ENCODE data around the gene TENM4. TPM values are rescaled to one million over a fixed set of nuclear protein-coding genes. Genes with fewer than 3 reads are reported as not detected.

TENM4 gene
- total RNA-seq, result 112 TPM

DNA sequence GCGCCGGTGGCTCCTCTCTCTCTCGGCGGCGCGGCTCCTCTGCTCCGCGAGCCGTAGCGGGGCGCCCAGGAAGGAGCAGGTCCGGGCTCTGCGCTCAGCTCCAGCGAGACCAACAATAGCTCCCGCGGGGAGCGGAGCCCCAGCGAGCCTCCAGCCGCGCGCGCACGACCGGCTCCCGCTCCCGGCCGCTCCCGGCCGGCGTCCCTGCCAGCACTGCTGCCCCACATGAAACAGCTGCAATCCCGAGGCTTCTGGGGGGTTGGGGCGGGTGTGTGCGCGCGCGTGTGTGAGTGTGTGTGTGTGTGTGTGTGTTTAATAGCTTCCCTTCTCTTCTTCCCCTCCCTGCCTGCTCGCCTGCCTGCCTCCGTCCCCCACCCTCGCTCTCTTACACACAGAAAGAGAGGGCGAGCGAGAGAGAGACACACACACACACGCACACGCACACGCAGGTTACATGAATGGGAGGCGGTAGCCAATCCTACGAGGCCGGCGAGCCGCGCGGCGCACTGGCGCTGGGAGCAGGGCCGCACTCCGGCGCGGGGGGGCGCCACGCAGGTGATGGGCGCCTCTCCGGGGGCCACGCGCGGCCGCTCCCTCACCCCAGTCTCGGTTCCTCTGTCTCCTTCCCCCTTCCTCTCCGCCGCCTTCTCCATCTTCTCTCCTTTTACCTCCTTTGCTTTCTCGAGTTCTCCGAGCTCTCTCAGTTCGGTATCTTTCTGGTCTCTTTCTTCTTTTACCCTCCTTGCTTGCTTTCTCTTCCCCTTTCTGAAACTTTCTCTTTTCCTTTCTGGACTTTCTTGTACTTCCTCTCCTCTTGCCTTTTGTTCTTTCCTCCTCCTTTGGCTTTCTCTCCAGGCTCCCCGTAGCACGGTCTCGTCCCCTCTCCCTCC lies at the start of gene TENM4:
TSS of gene TENM4 (minus strand) at position 460 of the 890 bp plus-strand sequence. CDS start 371,086 bp downstream, outside the sequence.
- peak; percentile 82 for DNase-seq

DNA sequence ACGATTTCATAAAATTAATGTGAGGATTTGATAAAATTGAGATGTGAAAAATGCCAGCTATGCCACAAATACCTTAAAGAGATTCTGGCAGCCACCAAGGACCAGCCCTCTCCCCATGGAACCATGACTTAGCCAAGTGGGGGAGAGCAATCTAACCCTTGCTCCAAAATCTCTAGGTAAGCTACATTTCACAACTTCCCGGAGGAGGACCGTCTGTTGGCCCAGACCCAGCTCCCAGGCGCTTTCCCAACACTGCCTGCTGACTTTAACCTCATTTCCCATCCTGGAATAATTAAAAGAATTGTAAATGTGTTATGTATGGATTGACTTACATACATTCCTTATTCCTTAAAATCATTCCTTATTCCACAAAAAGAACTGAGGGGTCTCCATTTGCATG lies 47.5 kb upstream of the TENM4 start:
- no peak for DNase-seq

DNA sequence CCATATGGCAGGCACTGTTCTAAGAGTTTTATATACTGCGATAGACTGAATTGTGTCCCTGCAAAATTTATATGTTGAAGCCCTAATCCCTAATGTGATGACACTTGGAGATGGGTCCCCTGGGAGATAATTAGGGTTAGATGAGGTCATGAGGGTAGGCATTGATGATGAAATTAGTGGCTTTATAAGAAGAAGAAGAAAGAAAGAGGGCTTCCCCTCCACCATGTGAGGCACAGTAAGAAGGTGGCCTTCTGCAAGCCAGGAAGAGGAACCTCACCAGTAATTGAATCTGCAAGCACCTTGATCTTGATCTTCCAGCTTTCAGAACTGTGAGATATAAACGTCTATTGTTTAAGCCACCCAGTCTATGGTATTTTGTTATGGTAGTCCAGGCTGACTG lies 46.6 kb upstream of the TENM4 start:
- no peak for DNase-seq

DNA sequence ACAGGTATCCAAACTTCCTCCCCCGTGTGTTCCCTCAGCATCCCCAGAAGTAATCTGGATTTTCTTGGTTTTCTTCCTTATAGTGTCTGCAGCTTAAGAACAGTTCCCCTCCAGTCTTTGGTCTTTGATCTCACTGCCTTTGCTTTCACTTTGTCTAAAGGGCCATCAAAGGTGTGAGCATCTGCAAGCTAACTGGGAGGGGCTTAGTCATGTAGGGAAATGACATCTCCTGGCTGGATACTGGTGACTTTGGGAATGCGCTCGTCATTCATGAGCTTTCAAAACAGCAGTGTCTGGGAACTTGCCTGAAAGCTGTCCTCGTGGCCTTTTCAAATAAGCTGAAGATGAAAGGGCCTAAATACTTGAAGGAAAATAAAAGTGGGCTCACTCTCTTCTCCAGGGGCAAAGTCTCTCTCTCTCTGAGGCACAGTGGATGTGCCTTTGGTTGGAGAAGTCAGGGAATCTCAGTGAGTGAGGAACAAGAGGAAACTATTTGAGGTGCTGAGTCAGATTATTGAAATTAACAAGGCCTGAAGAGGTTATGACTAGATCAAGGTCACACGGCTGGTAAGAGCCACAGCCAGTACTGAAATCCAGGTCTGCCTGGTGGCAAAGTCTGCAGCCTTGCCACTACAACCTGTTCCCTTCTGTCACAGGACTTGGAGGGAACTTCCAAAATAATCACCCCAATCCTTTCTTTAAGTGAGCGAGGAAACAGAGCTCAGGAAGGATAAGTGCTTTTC lies 45.6 kb upstream of the TENM4 start:
- no peak for DNase-seq

DNA sequence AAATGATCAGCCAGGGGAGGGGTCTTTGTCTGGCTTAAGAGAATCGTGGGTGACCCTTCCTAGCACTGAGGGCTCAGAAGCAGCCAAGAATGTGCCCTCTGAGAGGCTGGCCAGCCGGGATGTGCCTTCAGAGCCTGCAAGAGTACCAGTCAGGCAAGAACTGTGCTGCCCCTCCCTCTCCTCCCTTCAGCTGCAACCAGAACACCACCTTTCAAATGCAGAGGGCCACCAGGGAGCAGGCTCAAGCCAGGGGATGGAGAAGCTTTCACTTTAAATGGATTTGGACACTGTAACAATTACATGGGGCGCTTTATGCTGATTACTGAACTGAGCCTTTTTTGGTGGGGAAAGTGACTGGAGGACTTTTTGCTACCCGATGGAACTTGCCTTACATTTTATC lies 44.9 kb upstream of the TENM4 start:
- DNase-seq, result no peak

DNA sequence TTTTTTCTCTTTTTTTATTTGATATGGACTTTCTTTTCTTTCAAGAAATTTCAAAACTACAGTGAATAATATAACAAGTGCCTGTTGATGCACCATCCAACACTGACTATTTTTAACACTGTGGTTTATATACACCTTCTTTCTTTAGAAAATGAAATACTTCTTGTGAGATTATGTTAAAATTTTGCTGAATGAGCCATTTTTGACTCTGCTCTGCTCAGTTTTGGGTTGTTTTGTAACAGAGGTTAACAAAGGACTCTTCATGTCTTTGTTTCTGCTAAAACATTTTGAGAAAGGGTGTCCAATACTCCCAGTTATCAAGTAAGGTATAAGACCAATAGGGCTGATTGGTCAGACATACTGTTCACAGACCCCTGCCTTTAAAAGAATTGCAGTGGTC lies 44.0 kb upstream of the TENM4 start:
- DNase-seq, result no peak

DNA sequence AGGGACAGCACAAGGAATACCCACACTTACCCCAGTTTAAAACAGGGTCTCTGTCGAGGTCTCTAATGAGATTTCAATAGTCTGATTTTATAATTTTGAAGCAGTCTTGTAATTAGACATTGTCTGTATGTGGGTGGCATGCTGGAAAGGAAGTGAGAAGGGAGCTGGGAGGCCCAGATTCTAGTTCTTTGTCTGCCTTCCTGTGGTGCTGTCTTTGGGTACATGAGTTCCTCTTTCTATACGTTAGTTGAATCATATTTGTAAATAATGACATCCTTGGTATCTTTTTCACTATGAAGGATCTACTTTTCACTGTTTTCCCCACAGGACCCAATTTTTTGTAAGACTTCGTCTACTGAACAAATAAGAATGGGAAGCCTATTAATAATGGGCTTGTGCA lies 42.0 kb upstream of the TENM4 start:
- no peak for DNase-seq

DNA sequence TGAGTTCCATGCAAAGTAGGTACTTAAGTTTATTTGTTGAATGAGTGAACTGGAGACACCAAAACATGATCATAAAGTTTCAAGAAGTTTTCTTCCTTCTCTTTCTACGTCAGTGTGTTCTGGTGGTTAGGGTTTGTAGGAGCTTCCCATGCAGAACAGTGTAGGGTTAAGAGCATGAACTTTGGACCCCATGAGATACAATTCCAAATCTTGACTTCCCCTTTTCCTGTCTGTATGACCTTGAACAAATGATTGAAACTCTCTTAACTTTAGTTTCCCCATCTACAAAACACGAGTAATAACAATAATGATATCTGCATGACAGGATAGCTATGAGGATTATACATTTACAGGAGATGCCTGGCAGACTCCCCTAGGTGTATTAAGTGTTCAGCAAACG lies 41.0 kb upstream of the TENM4 start:
- no peak for DNase-seq

DNA sequence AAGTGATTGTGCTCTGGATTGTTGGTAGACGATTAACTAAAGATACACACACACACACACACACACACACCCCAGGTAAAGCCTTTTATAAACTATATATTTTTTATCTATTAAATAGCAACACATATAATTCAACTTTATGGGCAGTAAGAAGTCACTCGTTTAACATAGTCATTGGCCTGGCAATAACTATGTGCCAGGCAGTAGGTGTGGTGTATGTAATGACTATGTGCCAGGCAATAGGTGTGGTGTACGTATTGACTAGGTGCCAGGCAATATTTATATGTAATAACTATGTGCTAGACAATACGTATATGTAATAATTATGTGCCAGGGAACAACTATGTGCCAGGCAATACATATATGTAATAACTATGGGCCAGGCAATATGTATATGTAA lies 40.0 kb upstream of the TENM4 start:
- no peak for DNase-seq

DNA sequence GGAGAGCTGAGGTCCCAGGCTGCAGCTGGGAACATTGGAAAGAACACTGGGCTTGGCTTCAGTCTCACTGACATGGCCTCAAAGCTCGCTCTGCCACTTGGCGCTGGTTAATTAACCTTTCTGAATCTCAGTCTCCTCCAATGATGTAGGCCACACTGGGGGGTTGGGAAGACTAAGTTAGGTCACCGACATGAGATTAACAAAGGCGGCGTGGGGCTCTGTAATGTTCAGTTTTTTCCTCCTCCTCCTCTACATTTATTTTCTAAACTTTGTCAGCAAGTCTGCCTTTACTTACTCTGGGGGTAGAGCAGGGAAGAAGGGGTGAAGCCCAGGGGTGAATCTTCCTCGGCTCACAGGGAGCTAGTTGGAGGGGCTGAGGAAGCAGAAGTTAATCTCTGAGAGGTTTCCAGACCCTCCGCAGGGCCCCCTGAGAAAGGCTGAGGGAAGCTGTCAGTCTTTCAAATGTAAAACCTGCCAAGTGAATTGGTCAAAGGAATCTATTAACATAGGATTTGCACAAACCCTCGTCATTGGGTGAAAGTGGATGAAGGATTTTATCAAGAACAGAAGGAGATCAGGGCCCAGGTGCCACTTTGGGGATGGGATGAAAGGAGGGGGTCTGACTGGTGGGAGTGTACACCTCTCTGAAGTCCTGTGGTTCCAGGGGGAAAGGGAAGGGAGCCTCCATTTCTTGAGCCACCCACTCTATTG lies 32.1 kb upstream of the TENM4 start:
- DNase-seq, result no peak

DNA sequence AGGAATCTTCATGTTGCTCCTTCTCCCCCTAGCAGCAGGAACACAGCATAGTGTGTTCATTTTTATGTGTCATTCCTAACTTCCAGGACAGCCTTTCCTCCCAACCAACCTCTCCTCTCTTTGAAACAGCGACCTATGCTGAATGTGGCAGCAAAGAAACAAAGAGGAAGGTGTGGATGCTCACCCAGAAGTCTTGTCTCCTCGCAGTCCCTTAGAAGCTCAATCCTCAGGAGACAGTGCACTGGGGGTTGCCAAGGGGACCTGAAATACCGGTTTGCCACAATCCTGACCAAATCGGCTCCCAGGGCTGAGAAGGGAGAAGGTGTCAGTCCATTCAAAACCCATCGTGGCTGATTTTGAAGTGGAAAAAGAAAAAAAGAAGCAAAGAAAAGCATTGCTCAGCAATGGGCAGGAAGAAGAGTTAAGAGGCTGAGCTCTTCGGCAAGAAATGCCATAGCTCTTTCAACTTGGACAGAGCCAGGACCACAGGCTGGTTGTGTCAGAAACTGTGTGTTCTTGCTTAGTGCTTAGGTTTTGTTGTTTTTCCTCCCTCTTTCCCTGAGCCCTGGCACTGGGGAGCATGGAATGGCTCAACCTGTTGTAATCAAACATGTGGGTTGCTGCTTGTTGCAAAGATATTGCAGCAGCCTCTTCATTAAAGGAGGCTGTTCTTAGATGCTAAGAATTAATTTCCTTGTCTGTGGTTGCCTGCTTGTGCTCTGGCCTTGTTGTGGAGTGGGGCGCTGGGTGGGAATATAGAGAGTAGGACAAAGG lies 30.4 kb upstream of the TENM4 start:
- DNase-seq, result no peak

DNA sequence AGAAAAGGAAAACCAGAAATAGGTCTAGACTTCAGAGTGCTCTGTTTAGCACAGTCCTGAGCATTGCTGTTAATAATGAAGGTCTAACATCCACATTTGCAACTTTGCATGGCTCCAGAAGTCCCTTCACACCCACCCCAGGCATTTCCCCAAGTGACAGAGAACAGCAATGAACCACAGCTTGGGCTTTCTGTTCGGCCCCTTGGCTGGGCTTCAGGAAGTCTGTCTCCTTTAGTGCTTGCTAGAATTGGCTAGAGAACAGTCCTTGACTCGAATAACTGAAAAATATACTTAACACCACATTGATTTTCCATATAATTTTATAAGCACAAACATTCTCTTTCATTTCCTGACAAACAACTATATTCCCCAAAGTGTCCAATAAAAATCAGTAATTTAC lies 29.3 kb upstream of the TENM4 start:
- no peak for DNase-seq

DNA sequence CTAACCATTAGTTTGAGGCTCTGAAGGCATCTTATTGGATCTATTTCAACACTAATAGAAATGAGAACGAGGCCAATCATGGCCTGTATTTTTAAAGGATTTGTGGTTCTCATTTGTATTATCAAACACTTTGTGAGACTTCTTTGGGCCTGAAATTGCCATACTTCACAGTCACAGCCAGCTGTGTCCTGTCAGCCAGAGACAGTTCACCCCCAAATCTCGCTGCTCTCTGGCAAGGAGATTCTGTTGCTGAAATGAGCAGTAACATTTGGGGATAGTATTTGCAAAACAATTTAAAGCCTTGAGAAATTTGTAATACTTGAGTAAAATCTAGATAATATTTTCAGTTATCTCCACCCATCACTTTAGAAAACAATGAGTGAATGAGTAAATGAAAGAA lies 26.9 kb upstream of the TENM4 start:
- DNase-seq, result no peak

DNA sequence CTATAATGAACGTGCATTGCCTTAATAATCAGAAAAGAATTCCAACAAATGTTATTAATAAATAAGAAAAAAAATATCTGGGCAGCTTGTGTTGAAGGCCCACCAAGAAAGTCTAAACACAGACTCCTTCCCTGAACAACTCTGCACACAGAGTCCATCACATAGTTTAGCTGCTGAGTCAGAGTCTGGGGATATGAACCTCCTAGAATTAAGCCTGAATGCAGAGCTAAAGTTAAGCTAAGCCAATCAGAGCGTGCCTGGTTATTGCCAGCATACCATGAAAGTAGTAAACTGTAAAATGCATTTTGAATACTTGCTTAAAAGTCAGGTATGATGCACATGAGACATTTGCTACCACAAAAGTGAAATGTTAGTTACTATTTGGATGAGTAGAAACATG lies 25.6 kb upstream of the TENM4 start:
- no peak for DNase-seq

DNA sequence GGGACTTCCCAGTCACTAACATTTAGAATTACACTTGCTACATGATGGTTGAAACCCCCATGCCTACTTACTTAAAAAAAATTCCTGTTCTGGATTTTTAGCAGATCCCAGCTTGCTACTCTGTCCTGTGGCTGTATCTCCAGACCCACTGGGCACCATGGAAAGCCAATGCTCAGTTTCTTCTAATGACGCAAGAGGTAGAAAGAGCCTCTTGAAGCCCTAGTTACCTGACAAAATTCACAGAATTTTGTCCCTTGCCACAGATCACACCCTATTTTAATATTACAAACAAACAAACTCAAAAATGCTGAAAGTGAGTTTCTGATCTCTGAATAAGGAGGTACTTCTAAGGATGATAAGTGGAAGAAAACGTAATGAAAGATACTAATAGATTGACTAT lies 24.3 kb upstream of the TENM4 start:
- DNase-seq, result no peak

DNA sequence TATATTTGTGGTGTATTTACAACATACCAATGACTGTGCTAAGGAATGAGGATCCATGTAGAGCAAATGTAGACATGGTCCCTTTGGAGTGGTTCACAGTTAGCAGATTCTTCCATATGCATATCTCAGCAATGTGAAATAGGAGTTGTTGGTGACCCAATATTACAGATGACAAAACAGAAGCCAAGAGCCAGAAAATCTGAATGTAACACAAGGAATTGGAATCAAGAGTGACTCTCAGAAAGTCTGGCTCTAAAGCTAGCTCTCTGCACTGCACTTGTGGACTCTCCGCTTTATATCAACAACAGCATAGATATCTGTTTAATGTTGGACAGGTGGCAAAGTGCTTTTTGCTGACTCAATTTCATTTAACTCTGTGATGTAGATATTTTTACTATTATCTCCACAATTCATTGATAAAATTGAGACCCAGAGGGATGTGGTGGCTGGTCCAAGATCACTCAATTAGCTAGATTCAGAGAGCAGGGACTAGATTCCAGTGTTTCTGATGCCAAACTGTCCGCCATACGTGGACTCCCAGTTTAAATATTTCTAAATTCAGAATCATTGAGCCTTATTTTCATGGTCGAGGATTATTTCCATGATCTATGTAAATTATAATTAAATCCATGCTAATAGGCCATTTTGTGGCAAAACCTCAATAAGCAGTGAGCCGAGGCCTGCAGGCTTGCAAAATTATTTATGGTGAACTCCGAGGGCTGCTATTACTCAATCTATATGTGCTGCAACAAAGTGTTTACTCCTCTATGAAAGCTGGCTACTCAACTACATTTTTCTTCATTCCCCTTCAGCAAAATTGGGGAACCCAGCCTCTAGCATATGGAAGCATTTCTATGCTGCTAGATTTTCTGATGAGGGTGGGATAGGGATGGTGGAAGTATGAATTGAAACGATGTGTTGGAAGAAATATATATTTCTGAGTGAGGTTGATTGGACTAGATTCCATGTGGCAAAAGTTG lies 21.1 kb upstream of the TENM4 start:
- no peak for DNase-seq

DNA sequence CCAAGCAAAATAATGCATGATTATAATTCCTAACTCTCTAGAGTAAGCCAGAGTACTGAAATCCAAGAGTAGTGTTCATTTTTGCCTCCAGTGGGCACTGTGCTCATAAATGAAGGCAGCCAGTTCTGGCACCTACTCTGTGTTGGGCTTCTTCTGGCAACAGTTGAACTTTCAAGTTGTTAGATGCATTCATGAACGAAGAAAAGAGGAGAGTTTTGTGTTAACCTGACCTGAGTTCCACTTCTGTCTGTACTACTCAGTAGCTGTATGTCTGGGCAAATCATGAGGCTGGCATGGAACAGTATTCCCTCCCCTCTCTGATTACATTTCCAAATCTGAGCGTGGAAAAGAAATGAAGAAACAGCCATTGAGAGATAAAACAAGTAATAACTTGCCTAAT lies 20.3 kb upstream of the TENM4 start:
- DNase-seq, result no peak

DNA sequence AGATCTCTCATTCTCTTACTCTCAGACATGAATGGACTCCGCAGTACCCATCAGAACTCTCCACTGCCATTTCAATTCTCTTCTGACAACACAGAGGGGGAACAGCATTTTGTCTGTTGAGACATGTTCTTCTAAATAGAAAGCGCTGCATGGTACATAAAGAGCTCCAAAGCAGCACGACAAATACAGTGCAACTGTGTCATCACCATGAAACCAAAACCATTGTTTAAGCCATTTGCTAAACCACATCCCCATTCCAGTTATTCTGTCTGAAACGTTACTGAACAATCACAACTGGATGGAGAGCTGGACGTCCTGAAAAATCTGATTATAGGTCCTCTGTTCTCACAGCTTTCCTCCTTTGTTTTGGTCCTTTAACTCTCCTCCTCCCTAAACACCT lies 17.9 kb upstream of the TENM4 start:
- DNase-seq, result no peak

DNA sequence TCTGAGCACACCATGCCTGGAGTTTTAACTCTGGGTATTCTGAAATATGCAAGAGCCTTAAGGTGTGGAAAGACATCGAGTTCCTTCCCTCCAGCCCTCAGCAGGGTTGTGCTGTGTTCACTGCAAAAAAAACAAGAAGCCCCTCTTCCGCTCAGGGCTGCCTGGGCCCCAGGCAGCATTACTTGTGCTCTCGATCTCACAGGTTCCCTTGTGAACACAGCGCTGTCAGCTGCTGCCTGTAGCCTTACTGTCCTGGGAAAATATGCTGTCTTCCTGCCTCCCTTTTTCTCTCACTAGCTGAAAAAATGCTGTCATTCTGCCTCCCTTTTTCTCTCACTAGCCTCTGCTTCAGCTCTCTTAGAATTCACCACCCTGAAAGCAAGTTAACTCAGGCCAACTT lies 15.7 kb upstream of the TENM4 start:
- DNase-seq, result no peak

DNA sequence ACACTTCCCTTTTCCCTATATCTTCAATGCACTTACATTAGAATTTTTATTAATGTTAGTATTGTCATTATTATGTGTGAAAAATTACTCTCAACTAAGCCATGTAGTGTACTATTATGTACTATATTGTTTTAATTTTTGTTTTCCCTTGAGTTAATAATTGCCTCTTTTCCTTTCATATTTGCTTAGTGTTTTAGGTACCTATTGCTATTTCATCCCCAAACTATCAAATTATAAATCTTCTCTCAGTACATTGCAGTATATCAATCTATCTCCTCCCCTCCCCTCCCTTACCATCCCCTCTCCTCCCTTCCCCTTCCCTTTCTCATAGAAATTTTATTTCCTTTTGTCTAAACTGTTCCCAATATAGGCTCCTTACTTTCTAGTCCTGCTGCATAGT lies 12.8 kb upstream of the TENM4 start:
- no peak for DNase-seq

DNA sequence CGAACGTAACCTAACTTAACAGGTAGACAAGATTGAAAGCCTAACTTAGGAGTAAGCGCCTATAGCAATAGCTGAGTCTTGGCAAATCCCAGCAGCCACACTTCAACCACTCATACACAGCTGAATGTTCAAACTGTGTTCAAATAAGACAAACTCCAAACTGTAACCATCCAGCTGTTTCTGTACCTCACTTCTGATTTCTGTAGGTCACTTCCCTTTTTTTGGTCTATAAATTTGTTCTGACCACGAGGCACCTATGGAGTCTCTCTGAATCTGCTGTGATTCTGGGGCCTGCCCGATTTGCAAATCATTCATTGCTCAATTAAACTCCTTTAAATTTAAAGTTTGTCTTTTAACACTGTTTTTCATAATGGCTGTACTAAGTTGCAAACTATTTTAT lies 8.2 kb upstream of the TENM4 start:
- no peak for DNase-seq

Measured in occipital lobe (tissue), 2 donors.